Nephron progenitor cell (in vitro differentiated cells): ENCODE data around the gene OSGIN1.

Source experiments
- DNase-seq: peaks from one replicate; pipeline ENCODE4 v3.0.0; 2021
- H3K27ac Mint-ChIP-seq: 2 replicates; pipeline ENCODE4 v1.8.0; 2021; ENCODE audit warnings: mild to moderate bottlenecking, moderate library complexity, mixed read lengths
- H3K27me3 Mint-ChIP-seq: 2 replicates; pipeline ENCODE4 v1.8.0; 2021; ENCODE audit warnings: mild to moderate bottlenecking, low read depth, mixed read lengths; ENCODE audit not compliant: poor library complexity
- H3K36me3 Mint-ChIP-seq: 2 replicates; pipeline ENCODE4 v1.8.0; 2021; ENCODE audit warnings: low read depth, mixed read lengths
- H3K4me1 Mint-ChIP-seq: 2 replicates; pipeline ENCODE4 v1.8.0; 2021; ENCODE audit warnings: mixed read lengths
- H3K4me3 Mint-ChIP-seq: 2 replicates; pipeline ENCODE4 v1.8.0; 2021; ENCODE audit warnings: mild to moderate bottlenecking, moderate library complexity, mixed read lengths
- H3K9me3 Mint-ChIP-seq: 2 replicates; pipeline ENCODE4 v1.8.0; 2021; ENCODE audit warnings: mild to moderate bottlenecking, moderate library complexity, mixed read lengths
- TF ChIP-seq, protein P1 (sequence below): fragments of 200-600 bp; sonication (generic); IDR thresholded peaks from 2 replicates; pipeline ENCODE4 v1.5.0; 2021; ENCODE audit warnings: antibody characterized with exemption

The OSGIN1 gene

DNA sequence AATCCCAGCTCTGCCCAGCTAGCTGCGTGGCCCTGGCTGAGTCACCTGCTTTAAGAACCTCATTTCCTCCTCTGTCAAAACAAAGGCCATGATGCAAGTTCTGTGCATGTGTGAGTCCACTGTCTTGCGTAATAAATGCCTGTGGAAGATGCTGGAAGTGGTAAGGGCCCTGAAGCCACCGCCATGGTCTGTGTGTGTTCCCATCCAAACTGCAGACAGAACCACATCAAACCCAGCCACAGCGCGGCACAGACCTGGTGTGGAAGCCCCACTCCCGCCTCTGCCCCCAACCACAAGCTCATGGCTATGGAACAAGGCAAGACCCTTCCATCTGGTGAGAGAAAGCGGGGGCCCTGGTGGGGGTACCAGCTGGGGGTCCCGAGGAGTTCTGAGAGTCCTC is 41.0 kb downstream of the OSGIN1 start:
- TF ChIP-seq, protein P1, sequence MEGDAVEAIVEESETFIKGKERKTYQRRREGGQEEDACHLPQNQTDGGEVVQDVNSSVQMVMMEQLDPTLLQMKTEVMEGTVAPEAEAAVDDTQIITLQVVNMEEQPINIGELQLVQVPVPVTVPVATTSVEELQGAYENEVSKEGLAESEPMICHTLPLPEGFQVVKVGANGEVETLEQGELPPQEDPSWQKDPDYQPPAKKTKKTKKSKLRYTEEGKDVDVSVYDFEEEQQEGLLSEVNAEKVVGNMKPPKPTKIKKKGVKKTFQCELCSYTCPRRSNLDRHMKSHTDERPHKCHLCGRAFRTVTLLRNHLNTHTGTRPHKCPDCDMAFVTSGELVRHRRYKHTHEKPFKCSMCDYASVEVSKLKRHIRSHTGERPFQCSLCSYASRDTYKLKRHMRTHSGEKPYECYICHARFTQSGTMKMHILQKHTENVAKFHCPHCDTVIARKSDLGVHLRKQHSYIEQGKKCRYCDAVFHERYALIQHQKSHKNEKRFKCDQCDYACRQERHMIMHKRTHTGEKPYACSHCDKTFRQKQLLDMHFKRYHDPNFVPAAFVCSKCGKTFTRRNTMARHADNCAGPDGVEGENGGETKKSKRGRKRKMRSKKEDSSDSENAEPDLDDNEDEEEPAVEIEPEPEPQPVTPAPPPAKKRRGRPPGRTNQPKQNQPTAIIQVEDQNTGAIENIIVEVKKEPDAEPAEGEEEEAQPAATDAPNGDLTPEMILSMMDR, result no peak
- Mint-ChIP-seq H3K4me3 (no peak overlapping the region), H3K27me3 (peaks cover 5% of the 10 kb centered on the region), H3K4me1 (peaks cover 63% of the 10 kb centered on the region), H3K36me3 (no peaks in the 10 kb centered on the region), H3K9me3 (no peaks in the 10 kb centered on the region), H3K27ac (no peak overlapping the region)
- DNase-seq, result no peak

DNA sequence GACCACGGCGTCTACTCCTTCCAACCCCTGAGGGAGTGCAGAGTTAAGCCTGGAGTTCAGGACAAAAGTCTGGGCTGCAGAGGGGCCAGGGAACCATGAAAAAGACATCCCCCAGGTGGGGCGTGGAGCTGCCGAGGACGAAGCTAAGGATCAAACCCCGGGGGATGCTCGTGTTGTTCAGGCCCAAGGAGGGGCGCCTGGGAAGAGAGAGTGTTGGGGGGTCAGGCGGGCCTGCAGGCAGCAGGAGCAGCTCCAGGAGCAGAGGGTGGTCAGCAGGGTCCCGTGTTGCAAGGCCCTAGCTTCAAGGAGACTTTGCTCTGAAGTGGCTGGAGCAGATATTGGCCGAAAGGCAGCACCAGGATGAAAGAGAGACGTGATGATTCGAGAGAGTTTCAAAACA is 41.7 kb downstream of the OSGIN1 start:
- no peak overlapping the region for H3K27ac Mint-ChIP-seq
- peaks cover 67% of the 10 kb centered on the region for H3K4me1 Mint-ChIP-seq
- no peak for DNase-seq
- no peak overlapping the region for H3K4me3 Mint-ChIP-seq
- TF ChIP-seq, protein P1, result no peak
- peaks cover 2% of the 10 kb centered on the region for H3K27me3 Mint-ChIP-seq
- no peaks in the 10 kb centered on the region for H3K36me3 Mint-ChIP-seq
- H3K9me3 Mint-ChIP-seq, result no peaks in the 10 kb centered on the region

DNA sequence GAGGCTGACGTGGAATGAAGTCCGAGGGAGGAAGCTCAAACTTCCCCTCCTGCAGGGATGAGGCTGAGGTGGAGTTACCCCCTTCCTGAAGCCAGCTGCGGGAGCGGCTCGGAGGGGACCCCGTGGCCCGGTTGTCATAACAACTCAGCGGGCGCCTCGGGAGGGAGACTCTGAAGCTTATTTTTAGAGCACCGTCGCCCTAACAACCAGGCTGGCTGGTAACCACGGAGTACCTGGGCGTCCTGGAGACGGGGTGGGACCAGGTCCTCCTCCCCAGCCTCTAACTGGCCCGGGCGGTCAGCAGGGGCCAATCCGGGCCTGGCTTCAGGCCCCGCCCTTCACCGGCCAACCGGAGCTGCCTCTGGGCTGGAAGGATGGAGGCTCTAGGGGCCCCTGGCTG is 42.7 kb downstream of the OSGIN1 start:
- Mint-ChIP-seq H3K27ac (peak overlapping the region; percentile 15), H3K4me3 (peak overlapping the region; percentile 34), H3K27me3 (no peaks in the 10 kb centered on the region), H3K4me1 (peaks cover 68% of the 10 kb centered on the region), H3K9me3 (no peaks in the 10 kb centered on the region), H3K36me3 (no peaks in the 10 kb centered on the region)
- TF ChIP-seq, protein P1, result no peak
- peak; percentile 61 for DNase-seq

DNA sequence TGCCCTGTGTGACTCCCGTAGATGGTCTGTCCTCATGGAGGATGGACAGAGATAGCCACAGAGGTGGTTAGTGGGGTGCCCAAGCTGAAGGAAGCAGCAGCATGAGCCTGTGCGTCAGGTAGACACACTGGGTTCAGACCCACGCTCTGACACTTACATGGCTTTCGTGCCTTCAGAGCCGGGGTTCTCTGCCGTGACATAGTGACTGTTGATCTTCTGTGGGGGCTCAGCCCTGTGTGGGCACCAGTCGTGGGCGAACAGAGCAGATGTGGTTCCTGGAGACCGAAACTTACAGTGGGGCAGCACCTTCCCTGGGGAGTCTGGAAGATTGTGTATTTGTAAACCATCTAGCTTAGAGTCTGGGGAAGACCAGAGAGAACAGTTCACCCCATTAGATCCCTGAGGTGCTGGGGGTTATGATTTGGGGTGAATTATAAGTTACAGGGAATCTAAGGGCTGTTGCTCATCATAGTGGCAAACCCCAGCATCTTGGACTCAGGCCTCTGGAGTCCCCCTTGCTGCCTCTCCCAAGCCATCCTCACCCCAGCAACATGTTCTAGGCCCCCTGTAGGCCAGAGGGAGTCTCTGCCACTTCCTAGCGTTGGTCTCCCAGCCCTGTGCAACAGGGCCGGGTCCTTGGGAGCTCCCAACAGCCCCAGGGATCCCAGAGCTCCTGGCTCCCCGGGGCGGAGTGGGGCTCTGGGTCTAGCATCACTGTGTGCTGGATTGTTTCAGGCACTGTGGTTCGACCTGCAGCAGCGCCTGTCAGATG is 43.6 kb downstream of the OSGIN1 start:
- no peak overlapping the region for H3K27ac Mint-ChIP-seq
- peaks cover 74% of the 10 kb centered on the region for H3K4me1 Mint-ChIP-seq
- no peaks in the 10 kb centered on the region for H3K27me3 Mint-ChIP-seq
- no peak overlapping the region for H3K4me3 Mint-ChIP-seq
- TF ChIP-seq, protein P1, result no peak
- H3K36me3 Mint-ChIP-seq, result no peaks in the 10 kb centered on the region
- no peak for DNase-seq
- no peaks in the 10 kb centered on the region for H3K9me3 Mint-ChIP-seq

DNA sequence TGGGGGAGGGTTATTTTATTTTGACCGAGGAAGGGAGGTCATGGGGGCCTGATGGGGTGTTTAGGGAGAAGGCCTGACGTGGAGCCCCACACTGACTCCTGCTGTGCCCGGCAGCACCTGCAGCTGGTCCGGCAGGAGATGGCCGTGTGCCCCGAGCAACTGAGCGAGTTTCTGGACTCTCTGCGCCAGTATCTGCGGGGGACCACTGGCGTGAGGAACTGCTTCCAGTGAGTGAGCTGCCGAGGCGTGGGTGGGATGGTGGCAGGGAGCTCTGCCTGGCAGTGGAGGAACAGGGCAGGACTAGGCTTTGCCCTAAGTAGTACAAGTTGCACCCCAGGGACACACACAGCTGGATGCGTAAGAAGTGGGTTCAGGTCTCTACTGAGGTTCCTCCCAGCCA is 45.1 kb downstream of the OSGIN1 start:
- Mint-ChIP-seq H3K9me3 (no peaks in the 10 kb centered on the region), H3K4me3 (no peak overlapping the region), H3K4me1 (peaks cover 65% of the 10 kb centered on the region), H3K27ac (no peak overlapping the region), H3K36me3 (no peaks in the 10 kb centered on the region), H3K27me3 (no peaks in the 10 kb centered on the region)
- no peak for DNase-seq
- TF ChIP-seq, protein P1, result no peak
